Tibial nerve (tissue), 4 donors: ENCODE results near the gene RABGGTA. TPM values are rescaled to one million over a fixed set of nuclear protein-coding genes. Genes with fewer than 3 reads are reported as not detected.
A peak's percentile ranks its signal among the peaks of the same experiment; 100 is the strongest.

Source experiments
- DNase-seq, 2 donors: peaks; one replicate each; pipeline ENCODE4 v3.0.0-alpha.2; 2019; ENCODE audit warnings: low spot score in 2 of 2
- H3K27ac ChIP-seq, 4 donors: fragments of 200-600 bp; sonication (generic) in 3 of 4; one replicate each; pipeline ENCODE4 v1.5.1; 2017 to 2019; ENCODE audit warnings: mild to moderate bottlenecking in 1 of 4
- H3K27me3 ChIP-seq, 2 donors: fragments of 200-600 bp; sonication (generic) in 1 of 2; one replicate each; pipeline versions ENCODE4 v1.5.1 to v1.6.0; 2017 to 2019
- H3K36me3 ChIP-seq, 3 donors: fragments of 200-600 bp; sonication (generic); one replicate each; pipeline ENCODE4 v1.5.1; 2018 to 2019
- H3K4me1 ChIP-seq, 4 donors: fragments of 200-600 bp; sonication (generic) in 3 of 4; one replicate each; pipeline ENCODE4 v1.5.1; 2017 to 2019
- H3K4me3 ChIP-seq, 4 donors: fragments of 200-600 bp; sonication (generic) in 3 of 4; one replicate each; pipeline ENCODE4 v1.5.1; 2017 to 2019; ENCODE audit warnings: mild to moderate bottlenecking in 1 of 4, moderate library complexity in 1 of 4
- H3K9me3 ChIP-seq, 4 donors: fragments of 200-600 bp; sonication (generic) in 3 of 4; one replicate each; pipeline ENCODE4 v1.5.1; 2017 to 2019
- EP300 ChIP-seq, 2 donors: sonication (generic); formaldehyde crosslinking; IDR thresholded peaks; one replicate each; pipeline ENCODE4 v1.6.1; 2017; ENCODE audit warnings: antibody characterized with exemption in 2 of 2, mild to moderate bottlenecking in 1 of 2
- POLR2A ChIP-seq, 2 donors: fragments of 450-650 bp; IDR thresholded peaks; one replicate each; pipeline ENCODE4 v1.6.1; 2017; ENCODE audit warnings: antibody characterized with exemption in 2 of 2, mild to moderate bottlenecking in 2 of 2, moderate library complexity in 2 of 2
- WGBS, 2 donors: methylation state at CpG; one replicate each; pipeline ENCODE4 v1.1.5; 2018; 5-methylcytosine and 5-hydroxymethylcytosine counted together
- total RNA-seq, 4 donors: library from RNA; depleted of rRNA; stranded (reverse); fragments of >200 nt; gene quantifications; one replicate each; pipeline ENCODE4 v1.1.0, GENCODE V29; 2016
- TF ChIP-seq, protein P1 (sequence below), 5 experiments: fragments of 200-600 bp in 3 of 5; fragments of 450-650 bp in 2 of 5; sonication (generic) in 3 of 5; IDR thresholded peaks; one replicate each; pipeline ENCODE4 v1.5.1; 2016 to 2019; ENCODE audit warnings: antibody characterized with exemption in 5 of 5, mild to moderate bottlenecking in 3 of 5, moderate library complexity in 2 of 5

The RABGGTA gene
- total RNA-seq, 4 donors from 2014 or later = 36.5 to 68.4 (median 42.9) TPM

- H3K36me3 ChIP-seq = peaks cover 6 to 28% (median 9%) of the 10 kb centered on the region in 3 donors
- no peaks in the 10 kb centered on the region for H3K27me3 ChIP-seq
- H3K4me1 ChIP-seq = peaks cover 0 to 43% (median 30%) of the 10 kb centered on the region in 4 donors
- WGBS, 2 donors = 61 to 71% methylated on average over 10 of the region's 10 CpGs
- peak overlapping the region; percentile 55 to 83 (median 76) for H3K4me3 ChIP-seq
- TF ChIP-seq POLR2A (IDR thresholded peaks at IDR 0.05) (no peak), EP300 (IDR thresholded peaks at IDR 0.05) (no peak)
- TF ChIP-seq, protein P1, sequence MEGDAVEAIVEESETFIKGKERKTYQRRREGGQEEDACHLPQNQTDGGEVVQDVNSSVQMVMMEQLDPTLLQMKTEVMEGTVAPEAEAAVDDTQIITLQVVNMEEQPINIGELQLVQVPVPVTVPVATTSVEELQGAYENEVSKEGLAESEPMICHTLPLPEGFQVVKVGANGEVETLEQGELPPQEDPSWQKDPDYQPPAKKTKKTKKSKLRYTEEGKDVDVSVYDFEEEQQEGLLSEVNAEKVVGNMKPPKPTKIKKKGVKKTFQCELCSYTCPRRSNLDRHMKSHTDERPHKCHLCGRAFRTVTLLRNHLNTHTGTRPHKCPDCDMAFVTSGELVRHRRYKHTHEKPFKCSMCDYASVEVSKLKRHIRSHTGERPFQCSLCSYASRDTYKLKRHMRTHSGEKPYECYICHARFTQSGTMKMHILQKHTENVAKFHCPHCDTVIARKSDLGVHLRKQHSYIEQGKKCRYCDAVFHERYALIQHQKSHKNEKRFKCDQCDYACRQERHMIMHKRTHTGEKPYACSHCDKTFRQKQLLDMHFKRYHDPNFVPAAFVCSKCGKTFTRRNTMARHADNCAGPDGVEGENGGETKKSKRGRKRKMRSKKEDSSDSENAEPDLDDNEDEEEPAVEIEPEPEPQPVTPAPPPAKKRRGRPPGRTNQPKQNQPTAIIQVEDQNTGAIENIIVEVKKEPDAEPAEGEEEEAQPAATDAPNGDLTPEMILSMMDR (IDR thresholded peaks at IDR 0.05) = no peak
- H3K27ac ChIP-seq = peak overlapping the region; percentile 92 to 100 (median 100)
- H3K9me3 ChIP-seq = no peaks in the 10 kb centered on the region
- DNase-seq = no peak
These were observed 28.0 kb downstream of the RABGGTA start for GRCh38 chr14:24243336-24243836.

DNA sequence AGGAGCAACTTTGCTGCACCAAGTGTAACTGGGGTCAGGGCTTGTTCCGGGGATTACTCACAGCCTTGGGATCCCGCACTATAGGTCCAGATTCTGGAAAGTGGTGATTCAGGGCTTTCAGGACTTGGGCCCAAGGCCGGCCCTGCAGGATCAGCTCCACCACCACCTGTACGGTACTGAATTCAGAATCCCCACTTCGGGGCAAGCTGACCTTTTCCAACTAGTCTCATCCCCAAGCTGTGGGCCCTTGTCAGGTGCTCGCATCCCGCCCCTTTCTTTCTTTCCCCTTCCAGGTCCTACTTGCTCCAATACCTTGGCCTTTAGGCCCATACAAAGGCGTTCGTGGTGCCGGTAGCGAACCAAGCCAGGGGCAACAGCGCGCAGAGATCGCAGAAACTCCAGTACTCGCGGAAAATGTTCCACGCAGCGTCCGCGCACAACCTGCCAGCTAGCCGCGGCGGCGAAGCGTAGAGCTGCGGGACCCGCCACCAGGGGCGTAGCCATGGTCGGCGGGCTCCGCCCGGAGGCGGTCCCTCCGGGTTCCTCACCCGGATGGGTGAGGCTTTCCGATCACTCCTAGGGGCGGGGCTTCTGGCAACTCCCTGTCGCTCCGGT is 29.5 kb downstream of the RABGGTA start:
- H3K27me3 ChIP-seq = no peaks in the 10 kb centered on the region
- DNase-seq = peak; percentile 77 to 83
- H3K9me3 ChIP-seq = no peaks in the 10 kb centered on the region
- peaks cover 0 to 49% (median 30%) of the 10 kb centered on the region in 4 donors for H3K4me1 ChIP-seq
- 1 to 3% methylated on average over 24 to 36 of the region's 39 CpGs for WGBS, 2 donors
- peak overlapping the region; percentile 92 to 100 (median 100) for H3K27ac ChIP-seq
- TF ChIP-seq, protein P1 (IDR thresholded peaks at IDR 0.05) = peak; percentile 56 to 82 (median 80)
- TF ChIP-seq POLR2A (IDR thresholded peaks at IDR 0.05) (no peak), EP300 (IDR thresholded peaks at IDR 0.05) (no peak)
- H3K36me3 ChIP-seq = peaks cover 6 to 42% (median 9%) of the 10 kb centered on the region in 3 donors
- H3K4me3 ChIP-seq = peak overlapping the region; percentile 55 to 83 (median 76)

GRCh38 chr14:24240110-24240918 is 31.1 kb downstream of the RABGGTA start:
- no peak for DNase-seq
- Histone ChIP-seq H3K4me3 (no peak overlapping the region), H3K4me1 (peaks cover 0 to 55% (median 30%) of the 10 kb centered on the region in 4 donors), H3K9me3 (no peaks in the 10 kb centered on the region), H3K27ac (peak overlapping the region in 3 of 4 donors; percentile 27 to 100 (median 36)), H3K36me3 (peaks cover 6 to 59% (median 9%) of the 10 kb centered on the region in 3 donors), H3K27me3 (no peaks in the 10 kb centered on the region)
- 87 to 89% methylated on average over 9 of the region's 9 CpGs for WGBS, 2 donors
- TF ChIP-seq POLR2A (IDR thresholded peaks at IDR 0.05) (no peak), EP300 (IDR thresholded peaks at IDR 0.05) (no peak)
- TF ChIP-seq, protein P1 (IDR thresholded peaks at IDR 0.05) = no peak

- WGBS, 2 donors = 85 to 88% methylated on average over 5 of the region's 5 CpGs
These were observed 32.8 kb downstream of the RABGGTA start for GRCh38 chr14:24238527-24239037.

More at GRCh38 chr14:24238527-24239037, 32.8 kb downstream of the RABGGTA start:
- Histone ChIP-seq H3K27ac (no peak overlapping the region), H3K4me1 (peaks cover 0 to 69% (median 34%) of the 10 kb centered on the region in 4 donors), H3K36me3 (peaks cover 6 to 60% (median 9%) of the 10 kb centered on the region in 3 donors), H3K27me3 (no peaks in the 10 kb centered on the region), H3K4me3 (no peak overlapping the region), H3K9me3 (no peaks in the 10 kb centered on the region)
- no peak for DNase-seq
- TF ChIP-seq POLR2A (IDR thresholded peaks at IDR 0.05) (no peak), EP300 (IDR thresholded peaks at IDR 0.05) (no peak)
- TF ChIP-seq, protein P1 (IDR thresholded peaks at IDR 0.05) = no peak
